Endothelial cell of umbilical vein (primary cell): ENCODE measurements around the gene USP31. TPM values are rescaled to one million over a fixed set of nuclear protein-coding genes. Genes with fewer than 3 reads are reported as not detected.

Experiments
- BruUV-seq: library from RNA; stranded (reverse); fragments of 400-500 nt; replicated peaks from 2 replicates; lab custom pipeline; 2021; lab: Mats Ljungman, UMichigan
- CTCF ChIA-PET: fragments of 300-600, 350-600 bp; sonication (Branson Sonifier 250); formaldehyde crosslinking; loops from one replicate; lab custom pipeline; 2021; ENCODE audit warnings: antibody characterized with exemption, inconsistent platforms; lab: Charles Lee
- POLR2A ChIA-PET: fragments of 300-600, 350-600 bp; sonication (Branson Sonifier 250); formaldehyde crosslinking; loops from one replicate; lab custom pipeline; 2021; ENCODE audit warnings: antibody characterized with exemption, inconsistent platforms; lab: Charles Lee
- DNase-seq: peaks from one replicate; pipeline ENCODE4 v3.0.0-alpha.2; 2011; ENCODE audit warnings: low read depth, low spot score
- FAIRE-seq: peaks from 2 replicates; lab custom pipeline; 2011; peaks lifted over from hg19 to GRCh38; lab: Jason Lieb, UNC
- H2AFZ ChIP-seq: 2 replicates; pipeline ENCODE4 v1.6.0; 2012; ENCODE audit warnings: low read depth, low read length, control low read depth, inconsistent platforms
- H3K27ac ChIP-seq: 2 replicates; pipeline ENCODE4 v1.5.1; 2011; ENCODE audit warnings: low read depth, mild to moderate bottlenecking, control low read depth, low read length, moderate library complexity; ENCODE audit not compliant: insufficient read depth
- H3K27me3 ChIP-seq, 2 experiments: 2 replicates each; pipeline versions ENCODE4 v1.6.0 to v1.6.1; 2011; ENCODE audit warnings: low read length in 2 of 2, mixed read lengths in 1 of 2; ENCODE audit not compliant: control insufficient read depth in 2 of 2, insufficient read depth in 2 of 2
- H3K36me3 ChIP-seq, 2 experiments: 2 replicates in 1 of 2; 3 replicates in 1 of 2; pipeline ENCODE4 v1.5.1; 2011; ENCODE audit warnings: low read length in 2 of 2, mild to moderate bottlenecking in 1 of 2, moderate library complexity in 1 of 2; ENCODE audit not compliant: control insufficient read depth in 2 of 2, insufficient read depth in 2 of 2; ENCODE audit errors: extremely low read depth in 1 of 2
- H3K4me1 ChIP-seq: 3 replicates; pipeline ENCODE4 v1.5.1; 2011; ENCODE audit warnings: mild to moderate bottlenecking, low read length; ENCODE audit not compliant: control insufficient read depth, insufficient read depth; ENCODE audit errors: extremely low read depth
- H3K4me2 ChIP-seq: 2 replicates; pipeline ENCODE4 v1.6.1; 2011; ENCODE audit warnings: low read length, control low read depth, mixed read lengths; ENCODE audit not compliant: insufficient read depth
- H3K4me3 ChIP-seq, 3 experiments: fragments of 200-600 bp in 1 of 3; sonication (generic), shearing (Covaris generic) in 1 of 3; replicated peaks in 1 of 3; 2 replicates each; pipeline ENCODE4 v1.5.1; 2011 to 2016; ENCODE audit warnings: control low read depth in 3 of 3, low read length in 3 of 3, mild to moderate bottlenecking in 2 of 3, inconsistent platforms in 1 of 3, low read depth in 1 of 3, moderate library complexity in 1 of 3; ENCODE audit not compliant: insufficient read depth in 1 of 3
- H3K79me2 ChIP-seq: 2 replicates; pipeline ENCODE4 v1.6.0; 2012; ENCODE audit warnings: low read length, inconsistent platforms; ENCODE audit not compliant: control insufficient read depth, insufficient read depth
- H3K9ac ChIP-seq: replicated peaks from 2 replicates; pipeline ENCODE3; 2011; ENCODE audit warnings: low read length, control low read depth; ENCODE audit not compliant: insufficient read depth; ENCODE audit errors: extremely low read depth
- H3K9me1 ChIP-seq: replicated peaks from 3 replicates; pipeline ENCODE4 v1.6.0; 2011; ENCODE audit warnings: mild to moderate bottlenecking, low read length; ENCODE audit not compliant: control insufficient read depth, insufficient read depth; ENCODE audit errors: extremely low read depth
- H3K9me3 ChIP-seq: replicated peaks from 2 replicates; pipeline ENCODE4 v1.5.1; 2012; ENCODE audit warnings: low read length, inconsistent platforms; ENCODE audit not compliant: control insufficient read depth, insufficient read depth
- H4K20me1 ChIP-seq: replicated peaks from 2 replicates; pipeline ENCODE3; 2011; ENCODE audit warnings: mild to moderate bottlenecking, low read length; ENCODE audit not compliant: control insufficient read depth, insufficient read depth; ENCODE audit errors: extremely low read depth
- CTCF ChIP-seq, 2 donors: IDR thresholded peaks; 1 replicate in 1 of 2; 2 replicates in 1 of 2; pipeline ENCODE4 v1.5.1; 2011; ENCODE audit warnings: low read length in 2 of 2, mild to moderate bottlenecking in 2 of 2, moderate library complexity in 2 of 2, control low read depth in 1 of 2, inconsistent platforms in 1 of 2, low read depth in 1 of 2; ENCODE audit not compliant: insufficient read depth in 1 of 2; ENCODE audit errors: extremely low read depth in 1 of 2
- EZH2 ChIP-seq: IDR thresholded peaks from 2 replicates; pipeline ENCODE4 v1.6.1; 2012; ENCODE audit warnings: borderline replicate concordance, low read depth, mild to moderate bottlenecking, moderate library complexity, low read length, inconsistent platforms; ENCODE audit not compliant: severe bottlenecking
- FOS ChIP-seq: IDR thresholded peaks from 2 replicates; pipeline ENCODE4 v1.6.1; 2011; ENCODE audit warnings: mild to moderate bottlenecking, low read length, moderate library complexity, borderline replicate concordance; ENCODE audit not compliant: insufficient read depth
- GATA2 ChIP-seq: IDR thresholded peaks from 2 replicates; pipeline ENCODE4 v1.7.0; 2011; ENCODE audit warnings: low read depth, mild to moderate bottlenecking, moderate library complexity, mixed read lengths, low read length; ENCODE audit not compliant: insufficient read length, insufficient read depth
- JUN ChIP-seq: IDR thresholded peaks from 2 replicates; pipeline ENCODE4 v1.6.1; 2011; ENCODE audit warnings: borderline replicate concordance, low read depth; ENCODE audit not compliant: insufficient read length, insufficient read depth
- MAX ChIP-seq: IDR thresholded peaks from 2 replicates; pipeline ENCODE4 v1.6.1; 2011; ENCODE audit not compliant: insufficient read depth, insufficient read length
- MYC ChIP-seq: IDR thresholded peaks from one replicate; pipeline ENCODE4 v1.6.1; 2011; ENCODE audit warnings: mild to moderate bottlenecking, low read depth, low read length
- POLR2A ChIP-seq: IDR thresholded peaks from 2 replicates; pipeline ENCODE4 v1.6.1; 2012; ENCODE audit warnings: low read depth, mild to moderate bottlenecking, control low read depth, low read length
- POLR2AphosphoS5 ChIP-seq: IDR thresholded peaks from 2 replicates; pipeline ENCODE4 v1.6.1; 2012; ENCODE audit warnings: low read depth, mild to moderate bottlenecking, control low read depth, low read length, moderate library complexity; ENCODE audit not compliant: insufficient read depth
- dilution Hi-C: fragments of 300-500 bp; cut with MboI; formaldehyde crosslinking; loops from one replicate; pipeline ENCODE4 v1.15.0; 2019; ENCODE audit warnings: low sequenced_read_pairs; ENCODE audit not compliant: extremely low pct_ligation_motif_present
- intact Hi-C: fragments of 100-400 bp; cut with micrococcal nuclease; formaldehyde crosslinking; loops from one replicate; pipeline ENCODE4 v1.10.0; 2022
- polyA plus RNA-seq, 4 experiments: library from polyadenylated mRNA; depleted of rRNA in 3 of 4; stranded (reverse) in 3 of 4; unstranded in 1 of 4; fragments of >200 nt; gene quantifications; 2 replicates each; pipeline versions ENCODE4 v1.2.1 to v1.2.3, GENCODE V29; 2011 to 2012; ENCODE audit warnings: missing spikeins in 1 of 4
- total RNA-seq: library from RNA; stranded (reverse); gene quantifications from 2 replicates; pipeline ENCODE4 v1.2.3, GENCODE V29; 2021

Gene USP31
- total and polyA plus RNA-seq, 2 donors (not counting 3 experiments of a cell fraction or from before 2014, with no cell fraction given): 14.5 to 42.4 TPM

GRCh38 chr16:23072769-23073549, 76.3 kb downstream of the USP31 start:
- H3K4me2 ChIP-seq: no peak overlapping the region
- CTCF ChIA-PET: interaction anchor here (0.8 to 2.0 kb wide), 6 partner anchors 10 to 363 kb away, joined by 3 to 18 read pairs (median 6); partner anchors contain the start of gene USP31
- intact Hi-C loops: no loop called here

More at GRCh38 chr16:23072769-23073549, 76.3 kb downstream of the USP31 start:
- Histone ChIP-seq H3K9me3 (no peaks in the 10 kb centered on the region), H3K27me3 (no peaks in the 10 kb centered on the region), H3K4me3 (no peak overlapping the region), H2AFZ (no peak overlapping the region), H3K9ac (no peak overlapping the region), H3K4me1 (peaks cover 15% of the 10 kb centered on the region), H3K9me1 (no peaks in the 10 kb centered on the region), H4K20me1 (no peaks in the 10 kb centered on the region), H3K36me3 (peaks cover 17 to 34% of the 10 kb centered on the region in 2 experiments), H3K79me2 (no peaks in the 10 kb centered on the region), H3K27ac (no peak overlapping the region)
- TF ChIP-seq CTCF (IDR thresholded peaks at IDR 0.05; ENCODE audit: extremely low read depth in 1 of 2, insufficient read depth in 1 of 2, low read depth in 1 of 2, low read length in 2 of 2) (no peak), FOS (no peak), EZH2 (no peak), POLR2AphosphoS5 (no peak), MYC (no peak), MAX (no peak), JUN (no peak), GATA2 (no peak), POLR2A (no peak)
- POLR2A ChIA-PET: no interaction called here
- FAIRE-seq (no peak), DNase-seq (no peak)
- dilution Hi-C loops: no loop called here
- no TSS peak for BruUV-seq
